GM18519 (cell line): Measurements from ENCODE around the gene TMEM38B.
"Not testable (repeated sequence)": the region's sequence is repeated elsewhere in the genome, so short reads cannot be mapped to it uniquely, and the experiment has no call there.

Source experiments
- ATAC-seq: cut with Tn5 transposase; IDR thresholded peaks from one replicate; pipeline ENCODE4 v1.9.1; 2021; ENCODE audit warnings: mild to moderate bottlenecking, moderate library complexity; ENCODE audit not compliant: unreplicated experiment, low FRiP score

TMEM38B gene

DNA sequence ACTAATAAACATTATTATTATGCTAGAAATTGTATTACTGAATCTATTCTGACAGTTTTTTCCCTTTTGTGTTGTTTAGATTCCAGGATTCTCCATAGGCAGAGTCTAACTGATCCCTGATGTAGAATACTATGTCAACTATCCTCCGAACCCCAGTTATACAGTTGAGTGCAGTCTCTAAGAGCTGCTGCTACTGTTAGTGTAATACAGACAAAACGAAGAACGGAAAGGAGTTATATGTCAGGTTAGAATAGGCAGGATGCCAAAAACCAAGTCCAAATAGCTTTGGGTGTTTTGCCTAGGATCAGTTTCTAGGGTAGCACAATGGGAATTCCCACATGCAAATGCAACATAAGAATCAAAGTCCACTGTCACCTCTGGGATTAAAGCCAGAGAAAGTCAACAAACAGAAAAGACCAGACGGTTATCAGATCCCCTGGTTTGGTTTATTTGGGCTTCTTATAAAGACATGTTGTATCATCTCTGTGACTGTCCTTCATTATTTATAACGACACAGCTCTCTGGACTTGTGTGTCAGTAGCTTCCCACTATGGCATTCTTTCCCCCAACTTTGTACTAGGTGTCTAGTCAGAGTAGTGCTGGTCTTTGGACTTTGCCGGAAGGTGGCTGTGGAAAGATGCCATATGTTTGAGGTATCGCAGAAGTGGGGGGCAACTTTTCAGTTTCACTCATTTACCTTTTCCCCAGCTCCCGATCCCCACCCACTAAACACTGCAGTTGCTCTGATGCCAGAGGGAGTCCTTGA, 14.9 kb upstream of the TMEM38B start:
- ATAC-seq = no peak

DNA sequence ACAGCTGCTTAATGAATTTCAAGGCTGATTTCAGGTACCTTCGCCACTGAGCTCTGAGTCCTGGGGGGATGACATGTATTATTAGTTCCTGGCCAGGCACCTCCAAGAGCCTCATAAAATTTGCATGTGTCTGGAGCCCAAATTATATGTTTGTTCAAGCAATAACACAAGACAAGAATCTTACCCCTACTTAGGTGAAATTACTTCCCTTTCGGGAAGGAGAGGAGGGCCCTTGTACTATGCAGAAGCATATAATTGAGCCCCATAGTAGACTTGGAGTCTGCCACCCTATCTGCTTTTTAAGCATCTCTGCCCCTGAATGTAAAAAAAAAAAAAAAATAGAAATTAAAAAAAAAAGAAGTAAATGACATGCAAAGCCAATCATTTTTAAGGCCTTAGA, 13.0 kb upstream of the TMEM38B start:
- no peak for ATAC-seq

DNA sequence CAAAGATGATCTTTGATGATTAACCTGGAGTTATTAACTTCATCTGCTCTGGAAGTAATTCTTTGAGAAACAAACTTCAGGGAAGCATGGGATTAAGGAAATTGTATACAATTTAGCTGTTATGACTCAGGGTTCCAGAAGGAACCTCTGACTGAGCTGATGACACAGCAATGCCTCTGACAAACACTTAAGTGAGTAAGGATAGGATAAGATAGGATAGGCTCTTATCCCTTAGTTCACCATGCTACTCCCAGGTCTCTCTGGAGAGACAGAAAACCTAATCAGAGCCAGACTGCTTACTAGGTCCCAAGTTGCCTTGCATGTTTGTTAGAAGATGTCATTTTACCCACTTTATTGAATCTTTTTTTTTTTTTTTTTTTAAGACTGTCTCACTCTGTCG, 12.6 kb upstream of the TMEM38B start:
- no peak for ATAC-seq

DNA sequence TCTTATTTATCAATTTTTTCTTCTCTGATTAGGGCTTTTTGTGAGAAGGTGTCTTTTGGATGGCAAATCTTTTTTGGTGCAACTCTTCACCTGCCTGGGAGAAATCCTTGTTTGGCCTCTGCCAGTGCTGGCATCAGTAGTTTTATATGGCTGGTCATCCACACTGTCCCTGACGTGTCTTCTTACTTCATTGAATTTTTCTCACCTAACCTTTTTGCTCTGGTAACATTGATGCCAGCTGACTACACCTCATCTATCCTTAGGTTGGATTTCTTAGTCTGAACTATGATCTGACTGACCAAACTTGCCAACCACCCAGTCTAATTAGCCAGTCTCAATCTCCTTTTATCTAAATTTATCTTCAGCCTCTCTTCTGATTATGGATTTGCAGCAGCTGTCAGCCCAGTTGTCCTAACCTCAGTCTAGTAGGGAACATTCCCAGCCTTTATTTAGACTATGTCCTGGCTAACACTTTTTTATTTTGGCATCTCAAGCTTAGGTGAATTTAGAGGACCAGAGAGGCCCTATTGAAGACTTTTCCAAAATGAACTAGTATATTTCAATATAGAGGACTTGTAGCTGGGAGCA, 10.6 kb upstream of the TMEM38B start:
- no peak for ATAC-seq

DNA sequence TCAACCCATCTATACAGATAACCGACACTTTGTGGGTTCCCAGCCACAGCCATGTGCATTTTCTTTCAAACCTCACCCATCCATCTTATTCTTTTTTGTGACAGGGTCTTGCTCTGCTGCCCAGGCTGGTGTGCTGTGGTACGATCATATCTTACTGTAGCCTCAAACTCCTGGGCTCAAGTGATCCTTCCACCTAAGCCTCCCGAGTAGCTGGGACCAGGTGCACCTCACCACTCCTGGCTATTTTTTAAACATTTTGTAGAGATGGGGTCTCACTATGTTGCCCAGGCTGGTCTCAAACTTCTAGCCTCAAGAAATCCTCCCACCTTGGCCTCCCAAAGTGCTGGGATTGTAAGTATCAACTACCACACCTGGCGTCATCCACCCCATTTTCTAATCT, 7.4 kb upstream of the TMEM38B start:
- ATAC-seq = no peak

DNA sequence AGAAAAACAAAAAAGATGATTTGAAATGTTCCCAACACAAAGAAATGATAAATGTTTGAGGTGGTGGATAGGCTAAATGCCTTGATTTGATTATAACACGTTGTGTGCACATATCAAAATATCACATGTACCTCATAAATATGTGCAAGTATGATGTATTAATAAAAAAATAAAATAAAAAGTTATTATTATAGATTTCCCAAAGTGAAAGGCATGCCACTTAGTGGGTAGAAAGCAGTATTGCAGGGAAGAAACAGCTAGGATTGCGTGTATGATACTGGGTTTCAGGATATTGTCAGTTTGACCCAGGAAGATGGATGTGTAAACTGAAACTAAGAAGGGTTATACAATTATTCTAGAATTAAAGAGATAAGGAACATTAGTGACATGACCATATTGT, 3.6 kb upstream of the TMEM38B start:
- no peak for ATAC-seq

DNA sequence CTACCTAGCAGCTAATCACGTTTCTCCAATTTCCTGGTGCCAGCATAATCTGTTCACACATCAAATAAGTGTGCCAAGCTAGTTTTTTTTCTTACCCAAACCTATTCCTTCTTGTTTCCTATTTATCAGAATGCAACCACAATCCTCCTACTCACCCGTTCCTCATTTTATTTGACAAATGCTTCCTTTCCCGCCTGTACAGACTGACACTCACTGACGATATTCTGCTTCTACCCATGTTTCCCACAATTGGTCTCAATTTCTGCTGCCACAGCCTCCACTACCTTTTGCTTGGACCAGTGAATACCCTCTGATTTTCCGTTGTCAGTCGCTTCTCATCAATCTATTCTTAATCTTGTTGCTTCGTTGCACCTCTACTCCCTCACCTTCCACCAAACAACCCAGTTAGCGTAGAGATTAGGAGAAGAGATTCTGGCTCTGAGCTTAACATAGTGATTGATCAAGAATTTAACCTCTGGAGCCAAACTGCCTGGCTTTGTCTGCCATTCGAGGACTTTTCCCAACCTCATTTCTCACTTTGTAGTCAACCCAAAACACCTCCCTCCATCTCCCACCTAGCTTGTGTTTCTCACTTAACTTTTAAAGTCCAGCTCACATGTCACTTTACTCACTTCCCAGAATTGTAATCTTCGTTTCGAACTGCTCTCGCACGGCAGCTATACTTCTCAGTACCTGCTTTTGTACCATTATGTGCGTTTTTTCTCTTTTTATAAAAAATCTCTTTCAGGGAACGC, 729 bp upstream of the TMEM38B start:
- ATAC-seq = peak; percentile 23

DNA sequence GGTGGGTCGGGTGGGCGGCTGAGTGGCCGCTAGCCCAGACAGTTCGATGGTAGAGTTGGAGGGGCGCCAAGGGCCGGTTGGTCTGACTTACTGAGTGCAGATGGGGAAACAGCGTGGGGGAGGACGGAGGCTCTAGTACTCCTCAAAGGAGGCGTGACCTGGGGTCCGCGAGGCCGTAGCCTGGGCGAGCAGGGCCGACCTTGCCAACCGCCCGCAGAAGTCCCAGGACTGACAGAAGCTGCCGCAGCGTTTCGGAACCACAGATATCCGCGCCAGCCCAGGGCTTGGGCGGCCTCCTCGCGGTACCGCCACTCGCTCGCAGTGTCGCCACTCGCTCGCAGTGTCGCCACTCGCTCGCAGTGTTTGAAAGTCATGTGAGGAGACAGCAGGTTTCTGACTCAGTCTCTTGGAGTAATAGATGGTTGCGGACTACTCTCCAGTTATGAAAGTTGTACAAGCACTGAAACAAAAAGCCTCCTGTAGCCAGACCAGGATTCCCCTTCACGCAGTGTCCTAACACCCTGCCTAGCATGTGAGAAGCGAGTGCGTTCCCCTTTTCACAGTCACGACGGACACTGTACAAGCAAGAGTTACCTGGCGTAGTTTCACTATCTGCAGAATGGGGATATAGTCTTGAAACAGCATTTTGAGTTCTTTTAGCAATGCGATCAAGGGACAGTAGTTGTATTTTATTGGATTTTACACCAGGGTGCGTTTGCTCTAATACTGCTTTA, 674 bp downstream of the TMEM38B start:
- peak; percentile 31 for ATAC-seq

DNA sequence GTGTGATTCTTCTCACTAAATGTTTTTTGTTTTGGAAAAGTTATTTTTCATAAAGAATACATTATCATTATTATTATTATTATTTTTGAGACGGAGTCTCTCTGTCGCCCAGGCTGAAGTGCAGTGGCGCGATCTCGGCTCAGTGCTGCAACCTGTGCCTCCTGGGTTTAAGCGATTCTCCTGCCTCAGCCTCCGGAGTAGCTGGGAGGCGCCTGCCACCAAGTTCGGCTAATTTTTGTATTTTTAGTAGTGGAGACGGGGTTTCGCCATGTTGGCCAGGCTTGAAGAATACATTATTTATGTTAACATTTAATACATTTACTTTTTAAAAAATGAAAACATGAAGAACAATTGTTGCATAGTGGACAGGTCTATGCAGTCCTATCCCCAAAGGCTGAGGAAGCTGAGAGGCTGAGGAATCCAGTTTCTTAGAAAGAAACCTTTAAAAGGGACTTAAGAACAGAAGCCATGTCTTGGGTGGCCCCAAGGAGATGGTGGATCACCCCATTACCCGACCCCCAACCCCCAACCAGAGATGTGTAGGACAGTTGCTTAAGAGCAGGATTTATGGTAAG, 2.0 kb downstream of the TMEM38B start:
- ATAC-seq = no peak

DNA sequence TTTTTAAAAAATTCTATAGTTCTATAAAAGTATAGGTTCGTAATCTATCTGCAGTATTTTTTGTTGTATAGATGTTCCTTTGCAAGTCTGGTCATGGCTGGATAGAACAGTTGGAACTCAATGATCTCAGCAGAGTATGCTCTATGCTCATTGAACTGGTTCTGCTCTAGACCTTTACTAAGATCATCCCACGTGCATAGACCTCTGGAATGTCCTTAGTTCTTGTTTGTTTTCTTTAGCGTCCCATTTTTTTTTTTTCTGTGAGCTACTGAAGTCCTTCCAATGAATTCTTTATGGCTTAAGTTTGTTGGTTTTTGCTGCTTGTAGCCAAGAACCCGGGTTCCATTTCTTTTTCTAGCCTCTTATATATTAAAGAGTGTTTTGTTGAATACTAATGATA, 3.5 kb downstream of the TMEM38B start:
- no peak for ATAC-seq

DNA sequence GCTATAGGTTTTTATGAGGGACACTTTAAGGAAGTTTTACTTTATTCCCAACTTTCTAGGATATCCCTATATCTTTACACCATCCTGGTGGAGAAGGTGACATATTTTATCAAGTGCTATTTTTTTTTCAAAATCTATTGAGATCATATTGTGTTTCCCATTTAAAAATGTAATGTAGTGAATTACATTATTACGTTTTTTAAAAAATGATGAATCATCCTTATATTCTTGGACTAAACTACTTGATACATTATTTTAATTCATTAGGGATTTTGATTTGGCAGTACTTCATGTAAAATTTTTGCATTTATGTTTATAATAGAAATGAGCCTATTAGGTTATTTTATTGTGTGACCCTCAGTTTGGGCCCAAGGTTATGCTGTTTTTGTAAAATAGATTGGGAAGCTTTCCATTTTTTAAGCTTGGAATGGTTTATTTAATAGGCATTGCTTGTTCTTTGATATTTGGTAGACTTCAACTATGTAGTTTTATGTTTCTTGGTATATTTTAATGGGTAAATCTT, 4.1 kb downstream of the TMEM38B start:
- ATAC-seq = no peak

DNA sequence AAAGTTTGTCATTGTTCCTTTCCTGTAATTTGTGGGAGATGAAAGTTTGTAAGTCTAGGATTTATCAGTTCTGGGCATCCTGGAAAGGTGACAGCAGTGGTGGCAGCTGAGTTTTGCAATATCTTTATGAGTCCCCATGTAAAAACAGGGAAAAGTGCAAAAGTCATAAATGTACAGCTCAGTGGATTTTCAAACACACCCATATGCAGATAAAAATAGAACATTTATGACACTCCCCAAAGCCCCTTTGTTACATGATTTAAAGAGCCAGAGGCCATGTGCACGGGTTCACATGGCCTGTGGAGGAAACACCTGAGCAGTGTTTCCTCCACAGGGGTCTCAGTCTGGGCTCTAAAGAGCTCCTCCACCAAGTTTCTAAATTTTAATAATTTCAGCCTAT, 6.3 kb downstream of the TMEM38B start:
- no peak for ATAC-seq

DNA sequence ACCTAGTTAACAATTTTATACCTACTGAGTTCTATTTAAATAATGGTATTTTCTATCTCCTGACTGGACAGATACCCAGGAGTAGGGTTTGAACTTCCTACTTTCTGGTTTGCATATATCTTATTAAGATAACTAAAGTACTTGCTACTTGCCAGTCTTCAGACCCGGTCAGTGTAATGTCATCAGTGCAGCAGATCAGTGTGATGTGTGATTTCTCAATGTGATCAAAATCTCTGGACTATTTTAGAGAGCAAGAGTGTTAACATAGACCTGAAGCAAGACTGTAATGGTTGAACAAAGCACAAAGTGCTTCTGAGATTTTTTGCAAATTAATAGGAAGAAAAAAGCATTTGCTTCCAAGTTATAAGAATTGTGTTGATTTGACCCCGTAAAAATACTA, 6.8 kb downstream of the TMEM38B start:
- ATAC-seq = no peak

DNA sequence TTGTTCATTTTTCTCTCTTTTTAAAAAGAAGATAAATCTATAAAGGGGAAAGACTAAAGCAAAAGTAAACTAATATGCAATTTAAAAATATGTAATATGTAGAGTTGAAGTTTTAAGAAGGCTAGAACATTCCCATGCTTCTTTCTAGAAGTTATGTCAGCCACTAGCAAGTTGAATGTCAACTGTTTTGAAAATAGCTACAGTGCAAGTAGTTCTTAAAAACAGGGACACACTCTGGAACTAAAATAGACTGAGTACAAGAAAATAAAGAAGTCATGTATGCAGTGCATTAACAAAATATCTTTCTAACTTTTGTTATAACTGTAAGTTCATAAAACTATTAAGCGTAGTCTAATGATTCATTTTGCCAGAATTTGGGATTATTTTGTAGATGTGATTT, 7.9 kb downstream of the TMEM38B start:
- ATAC-seq = no peak

DNA sequence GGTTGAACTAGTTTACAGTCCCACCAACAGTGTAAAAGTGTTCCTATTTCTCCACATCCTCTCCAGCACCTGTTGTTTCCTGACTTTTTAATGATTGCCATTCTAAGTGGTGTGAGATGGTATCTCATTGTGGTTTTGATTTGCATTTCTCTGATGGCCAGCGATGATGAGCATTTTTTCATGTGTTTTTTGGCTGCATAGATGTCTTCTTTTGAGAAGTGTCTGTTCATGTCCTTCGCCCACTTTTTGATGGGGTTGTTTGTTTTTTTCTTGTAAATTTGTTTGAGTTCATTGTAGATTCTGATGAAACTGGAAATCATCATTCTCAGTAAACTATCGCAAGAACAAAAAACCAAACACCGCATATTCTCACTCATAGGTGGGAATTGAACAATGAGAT, 9.3 kb downstream of the TMEM38B start:
- not testable (repeated sequence) for ATAC-seq

DNA sequence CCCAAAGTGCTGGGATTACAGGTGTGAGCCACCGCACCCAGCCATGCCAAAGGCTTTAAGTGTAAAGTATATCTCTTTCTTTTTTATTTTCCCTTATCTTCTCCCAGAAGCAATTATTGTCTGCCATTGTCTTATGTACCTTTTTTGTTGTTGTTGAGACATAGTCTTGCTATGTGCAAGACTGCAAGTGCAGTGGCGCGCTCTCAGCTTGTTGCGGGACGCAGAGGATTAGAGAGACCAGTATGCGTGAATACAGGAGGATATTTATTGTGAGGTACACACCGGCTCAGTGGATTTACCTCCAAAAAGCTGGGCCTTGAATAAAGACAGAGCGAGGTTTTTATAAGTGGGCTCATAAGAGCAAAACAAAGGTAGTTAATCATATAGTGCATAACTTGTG, 11.8 kb downstream of the TMEM38B start:
- ATAC-seq = no peak

DNA sequence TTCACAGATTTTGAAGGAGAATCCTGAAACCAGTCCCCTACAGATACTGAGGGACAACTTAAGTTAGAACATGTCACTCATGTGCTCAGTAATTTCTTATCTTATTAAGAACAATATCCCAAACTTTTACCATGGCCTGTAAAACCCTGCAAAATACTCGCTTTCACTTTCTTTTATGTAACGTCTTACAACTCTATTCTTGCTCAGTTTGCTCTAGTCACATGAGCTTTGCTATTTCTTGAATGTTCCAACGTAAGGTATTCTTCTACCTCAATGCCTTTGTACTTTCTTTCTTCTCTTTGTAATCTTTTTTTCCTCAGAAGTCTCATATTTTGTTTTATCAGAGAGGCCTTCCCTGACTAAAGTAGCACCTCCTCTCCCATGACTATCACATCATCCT, 14.1 kb downstream of the TMEM38B start:
- peak; percentile 74 for ATAC-seq

DNA sequence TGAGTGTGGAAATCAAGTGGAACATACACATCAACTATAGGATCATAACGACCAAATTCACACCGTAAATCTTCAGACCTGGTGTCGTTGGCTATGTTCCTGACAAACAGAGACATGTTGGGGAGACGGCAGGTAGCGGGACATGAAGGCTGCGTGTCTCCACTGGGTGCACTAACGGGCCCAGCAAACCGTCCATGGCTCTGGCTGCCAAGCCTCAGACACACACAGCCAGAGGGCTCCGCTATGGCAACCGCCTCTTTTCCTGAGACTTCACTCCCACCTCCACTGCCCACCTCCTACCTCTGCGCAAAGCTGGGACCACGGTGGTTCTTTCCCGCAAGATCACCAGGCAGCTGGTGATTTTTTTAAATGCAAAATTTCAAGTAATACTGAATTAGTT, 16.3 kb downstream of the TMEM38B start:
- no peak for ATAC-seq

DNA sequence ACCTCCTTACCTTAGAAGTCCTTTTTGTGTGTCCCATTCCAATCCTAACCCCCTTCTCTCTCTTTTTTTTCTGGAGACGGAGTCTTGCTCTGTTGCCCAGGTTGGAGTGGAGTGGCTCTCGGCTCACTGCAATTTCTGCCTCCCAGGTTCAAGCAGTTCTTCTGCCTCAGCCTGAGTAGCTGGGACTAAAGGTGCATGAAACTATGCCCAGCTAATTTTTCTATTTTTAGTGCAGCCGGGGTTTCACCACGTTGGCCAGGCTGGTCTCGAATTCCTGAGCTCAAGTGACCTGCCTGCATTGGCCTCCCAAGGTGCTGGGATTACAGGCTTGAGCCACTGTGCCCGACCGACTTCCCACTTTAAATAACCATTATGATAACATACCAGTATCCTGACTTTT, 17.5 kb downstream of the TMEM38B start:
- ATAC-seq = no peak

DNA sequence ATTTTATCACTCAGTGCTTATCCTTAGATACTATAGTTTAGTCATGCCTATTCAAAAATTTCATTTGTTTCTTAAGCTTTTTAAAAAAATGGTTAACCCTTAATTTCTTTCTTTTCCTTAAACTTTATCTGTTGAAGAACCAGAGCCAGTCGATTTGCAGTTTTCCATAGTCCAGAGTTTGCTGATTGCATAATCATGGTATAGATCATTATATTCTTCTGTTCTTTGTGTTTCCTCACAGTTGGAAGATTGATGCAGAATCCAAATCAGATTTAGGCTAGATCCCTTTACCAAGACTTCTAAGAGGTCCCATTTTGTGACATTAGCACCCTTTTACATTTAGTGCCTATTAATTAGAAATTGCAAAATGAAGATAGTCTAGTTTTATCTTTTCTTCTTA, 18.0 kb downstream of the TMEM38B start:
- no peak for ATAC-seq

DNA sequence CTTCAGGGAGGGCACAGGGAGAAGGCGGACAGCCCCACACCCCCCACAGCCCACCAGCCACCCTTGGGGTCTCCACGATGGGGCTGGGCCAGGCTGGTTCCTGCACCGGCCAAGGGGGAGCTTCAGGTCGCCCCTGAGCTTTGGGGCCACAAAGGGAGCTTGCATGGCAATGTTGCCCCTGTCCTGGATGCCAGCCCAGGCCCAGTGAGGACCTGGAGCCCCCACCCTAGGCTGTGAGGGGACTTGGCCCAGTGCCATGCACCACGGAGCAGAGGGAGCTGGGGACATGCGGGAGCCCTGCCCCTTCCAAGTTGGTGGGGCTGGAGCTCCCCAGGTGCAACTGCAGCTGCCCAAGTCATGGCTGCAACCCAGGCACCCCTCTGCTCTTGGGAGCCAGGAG, 18.4 kb downstream of the TMEM38B start:
- no peak for ATAC-seq
